ENCODE data around the gene SH3D21.

SH3D21 gene

GRCh38 chr1:36337830-36338229 lies 31.7 kb downstream of the SH3D21 start:
- no peaks in the 10 kb centered on the region; the same call in 1 of the 2 replicates for H3F3A ChIP-seq (ENCODE audit: control insufficient read depth, insufficient read depth)
- peaks cover 27% of the 10 kb centered on the region for H3K36me3 ChIP-seq (ENCODE audit: control insufficient read depth, low read length)
- no peaks in the 10 kb centered on the region for H3K9me2 ChIP-seq (replicated peaks; ENCODE audit: control insufficient read depth, low read length)
- H4K20me1 ChIP-seq (ENCODE audit: control insufficient read depth, insufficient read depth, low read depth, low read length): no peaks in the 10 kb centered on the region; the same call in 1 of the 2 replicates
- no peaks in the 10 kb centered on the region for H3K9me3 ChIP-seq (ENCODE audit: control insufficient read depth, insufficient read depth, low read length)
- TF ChIP-seq EZH2phosphoT487 (IDR thresholded peaks at IDR 0.05; ENCODE audit: borderline replicate concordance, low read length) (no peak), CTCF (IDR thresholded peaks at IDR 0.05; ENCODE audit: low read depth, low read length, poor library complexity, severe bottlenecking) (no peak)
- peaks cover 6% of the 10 kb centered on the region for H3K4me1 ChIP-seq (ENCODE audit: control insufficient read depth, low read length)
- H3K79me2 ChIP-seq (ENCODE audit: control insufficient read depth, low read length): no peaks in the 10 kb centered on the region
- H3K27me3 ChIP-seq (ENCODE audit: control insufficient read depth, low read length): no peaks in the 10 kb centered on the region
- no peak overlapping the region for H3K27ac ChIP-seq (ENCODE audit: low read depth, low read length)
- H3K4me2 ChIP-seq (ENCODE audit: low read length): no peak overlapping the region
- no peak overlapping the region for H3K4me3 ChIP-seq (ENCODE audit: low read length)

DNA sequence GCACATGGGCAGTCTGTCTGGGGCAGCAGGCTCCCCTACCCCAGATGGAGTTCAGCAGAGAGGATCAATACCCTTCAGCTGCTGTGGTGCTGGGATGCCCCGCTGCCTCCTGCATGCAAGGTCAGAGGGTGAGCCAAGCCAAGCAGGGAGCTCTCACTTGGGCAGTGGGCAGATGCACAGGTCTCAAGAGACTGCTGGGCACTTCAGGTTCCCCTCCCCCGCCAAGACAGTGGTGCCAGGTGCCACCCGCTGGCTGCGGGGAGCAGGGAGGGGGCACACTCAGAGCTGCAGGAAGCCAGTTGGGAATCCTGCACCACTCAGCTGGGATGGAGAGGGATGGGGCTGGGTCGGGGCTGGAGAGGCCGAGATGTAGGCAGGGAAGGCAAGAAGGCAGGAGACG lies 33.0 kb downstream of the SH3D21 start:
- Histone ChIP-seq H3K36me3 (ENCODE audit: control insufficient read depth, low read length) (peaks cover 41% of the 10 kb centered on the region), H3K79me2 (ENCODE audit: control insufficient read depth, low read length) (no peaks in the 10 kb centered on the region), H3K9me2 (replicated peaks; ENCODE audit: control insufficient read depth, low read length) (no peaks in the 10 kb centered on the region), H3K4me3 (ENCODE audit: low read length) (no peak overlapping the region), H3K27ac (ENCODE audit: low read depth, low read length) (no peak overlapping the region), H3F3A (ENCODE audit: control insufficient read depth, insufficient read depth) (no peaks in the 10 kb centered on the region; the same call in 1 of the 2 replicates), H3K27me3 (ENCODE audit: control insufficient read depth, low read length) (no peaks in the 10 kb centered on the region), H3K4me1 (ENCODE audit: control insufficient read depth, low read length) (peaks cover 6% of the 10 kb centered on the region), H3K9me3 (ENCODE audit: control insufficient read depth, insufficient read depth, low read length) (no peaks in the 10 kb centered on the region), H4K20me1 (ENCODE audit: control insufficient read depth, insufficient read depth, low read depth, low read length) (no peaks in the 10 kb centered on the region; the same call in 1 of the 2 replicates), H3K4me2 (ENCODE audit: low read length) (no peak overlapping the region)
- TF ChIP-seq CTCF (IDR thresholded peaks at IDR 0.05; ENCODE audit: low read depth, low read length, poor library complexity, severe bottlenecking) (no peak), EZH2phosphoT487 (IDR thresholded peaks at IDR 0.05; ENCODE audit: borderline replicate concordance, low read length) (no peak)

DNA sequence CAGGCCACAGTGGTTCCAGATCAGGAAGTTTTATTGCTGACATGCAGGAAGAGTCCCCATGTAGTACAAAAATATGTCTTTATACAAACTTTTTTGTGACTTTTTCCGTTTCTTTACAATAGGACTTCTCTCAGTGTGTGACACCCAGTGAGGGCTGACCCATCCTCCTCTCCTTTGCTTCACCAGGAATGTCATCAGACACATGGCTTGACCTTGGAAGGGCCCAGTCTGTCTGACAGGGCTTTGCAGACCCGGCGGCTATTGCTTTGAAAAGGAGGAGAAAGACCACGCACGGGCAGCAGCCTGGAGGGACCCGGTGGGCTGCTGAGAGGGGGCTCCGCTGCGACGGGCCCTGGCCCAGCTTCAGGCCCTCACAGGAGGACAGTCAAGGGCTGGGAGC lies 33.4 kb downstream of the SH3D21 start:
- Histone ChIP-seq H3K79me2 (ENCODE audit: control insufficient read depth, low read length) (no peaks in the 10 kb centered on the region), H3K4me3 (ENCODE audit: low read length) (no peak overlapping the region), H3K27me3 (ENCODE audit: control insufficient read depth, low read length) (no peaks in the 10 kb centered on the region), H3K36me3 (ENCODE audit: control insufficient read depth, low read length) (peaks cover 45% of the 10 kb centered on the region), H3K4me1 (ENCODE audit: control insufficient read depth, low read length) (peaks cover 6% of the 10 kb centered on the region), H3K9me3 (ENCODE audit: control insufficient read depth, insufficient read depth, low read length) (no peaks in the 10 kb centered on the region), H3K27ac (ENCODE audit: low read depth, low read length) (no peak overlapping the region), H3K4me2 (ENCODE audit: low read length) (no peak overlapping the region), H3F3A (ENCODE audit: control insufficient read depth, insufficient read depth) (no peaks in the 10 kb centered on the region; the same call in 1 of the 2 replicates), H3K9me2 (replicated peaks; ENCODE audit: control insufficient read depth, low read length) (no peaks in the 10 kb centered on the region), H4K20me1 (ENCODE audit: control insufficient read depth, insufficient read depth, low read depth, low read length) (no peaks in the 10 kb centered on the region; the same call in 1 of the 2 replicates)
- TF ChIP-seq CTCF (IDR thresholded peaks at IDR 0.05; ENCODE audit: low read depth, low read length, poor library complexity, severe bottlenecking) (no peak), EZH2phosphoT487 (IDR thresholded peaks at IDR 0.05; ENCODE audit: borderline replicate concordance, low read length) (no peak)

All from DOHH2 (cell line).